HCT116 (cell line): ENCODE measurements around the gene PHOSPHO2. TPM values are rescaled to one million over a fixed set of nuclear protein-coding genes. Genes with fewer than 3 reads are reported as not detected.

ENCODE experiments used
- ATAC-seq: fragments of 200-7000 bp; cut with Tn5 transposase; 2 replicates; pipeline ENCODE4 v1.9.1; 2020; ENCODE audit warnings: mild to moderate bottlenecking, moderate library complexity
- BruUV-seq: library from RNA; stranded (reverse); fragments of 400-500 nt; replicated peaks from 2 replicates; lab custom pipeline; 2021; lab: Mats Ljungman, UMichigan
- CTCF ChIA-PET: fragments of 300-600 bp; sonication (Branson Sonifier 250); formaldehyde crosslinking; loops from one replicate; lab custom pipeline; 2021; ENCODE audit warnings: antibody characterized with exemption; lab: Charles Lee
- POLR2A ChIA-PET: fragments of 300-600, 350-600 bp; sonication (Branson Sonifier 250); formaldehyde crosslinking; loops from one replicate; lab custom pipeline; 2021; ENCODE audit warnings: antibody characterized with exemption; lab: Charles Lee
- RAD21 ChIA-PET, 2 experiments: fragments of 300-600 bp; sonication (Branson Sonifier 250); formaldehyde crosslinking; loops; one replicate each; lab custom pipeline; 2023; ENCODE audit warnings: low total read pairs in 2 of 2; ENCODE audit not compliant: uncharacterized antibody in 2 of 2, unreplicated experiment in 2 of 2, low non-redundant PET in 1 of 2; lab: Charles Lee
- DNase-seq: peaks from one replicate; pipeline ENCODE4 v3.0.0-alpha.2; 2010; ENCODE audit warnings: low read depth, low spot score
- H2AFZ ChIP-seq: fragments of 200-600 bp; shearing (Covaris generic), sonication (generic); 2 replicates; pipeline ENCODE4 v1.6.1; 2017; ENCODE audit warnings: low read depth, mixed run types, mixed read lengths, antibody characterized with exemption, low read length; ENCODE audit not compliant: poor library complexity, severe bottlenecking
- H3K27ac ChIP-seq: 2 replicates; pipeline ENCODE4 v1.5.1; 2012; ENCODE audit warnings: low read depth, low read length
- H3K27me3 ChIP-seq: fragments of 200-600 bp; sonication (generic); 2 replicates; pipeline ENCODE4 v1.6.1; 2016; ENCODE audit warnings: mixed run types, low read length, mixed read lengths; ENCODE audit not compliant: insufficient read depth
- H3K36me3 ChIP-seq, 2 experiments: fragments of 200-500 bp in 1 of 2; fragments of 200-600 bp in 1 of 2; sonication (Bioruptor generic) in 1 of 2; sonication (generic) in 1 of 2; 2 replicates each; pipeline versions ENCODE4 v1.5.1 to v1.6.1; 2014 to 2016; ENCODE audit warnings: low read length in 2 of 2, inconsistent platforms in 1 of 2, mixed read lengths in 1 of 2, mixed run types in 1 of 2; ENCODE audit not compliant: insufficient read depth in 2 of 2, control insufficient read depth in 1 of 2
- H3K4me1 ChIP-seq, 2 experiments: fragments of 200-600 bp in 1 of 2; sonication (generic) in 1 of 2; 2 replicates each; pipeline versions ENCODE4 v1.5.1 to v1.6.1; 2012 to 2017; ENCODE audit warnings: low read length in 2 of 2, inconsistent platforms in 1 of 2, mild to moderate bottlenecking in 1 of 2, mixed read lengths in 1 of 2, mixed run types in 1 of 2, moderate library complexity in 1 of 2; ENCODE audit not compliant: insufficient read depth in 2 of 2, control insufficient read depth in 1 of 2
- H3K4me2 ChIP-seq: fragments of 200-600 bp; sonication (generic); 2 replicates; pipeline ENCODE4 v1.6.1; 2017; ENCODE audit warnings: mixed run types, low read length, mixed read lengths
- H3K4me3 ChIP-seq, 2 experiments: fragments of 200-600 bp in 1 of 2; sonication (generic) in 1 of 2; replicated peaks in 1 of 2; 2 replicates each; pipeline ENCODE4 v1.5.1; 2011 to 2016; ENCODE audit warnings: low read length in 2 of 2, control low read depth in 1 of 2, low read depth in 1 of 2, mild to moderate bottlenecking in 1 of 2, mixed read lengths in 1 of 2, mixed run types in 1 of 2
- H3K79me2 ChIP-seq: fragments of 200-600 bp; sonication (generic); 2 replicates; pipeline ENCODE4 v1.6.1; 2017; ENCODE audit warnings: mild to moderate bottlenecking, mixed run types, low read length, moderate library complexity, mixed read lengths; ENCODE audit not compliant: insufficient read depth
- H3K9ac ChIP-seq: fragments of 200-600 bp; sonication (generic); 2 replicates; pipeline ENCODE4 v1.6.1; 2016; ENCODE audit warnings: low read length, mixed read lengths
- H3K9me2 ChIP-seq: fragments of 200-600 bp; sonication (generic), shearing (Covaris generic); 2 replicates; pipeline ENCODE4 v1.6.1; 2017; ENCODE audit warnings: mixed run types, mild to moderate bottlenecking, moderate library complexity; ENCODE audit not compliant: insufficient read depth
- H3K9me3 ChIP-seq, 2 experiments: fragments of 200-500 bp in 1 of 2; fragments of 200-600 bp in 1 of 2; sonication (Bioruptor generic) in 1 of 2; sonication (generic) in 1 of 2; 2 replicates each; pipeline ENCODE4 v1.6.1; 2014 to 2017; ENCODE audit warnings: low read length in 2 of 2, mixed read lengths in 2 of 2, inconsistent platforms in 1 of 2, low read depth in 1 of 2, mild to moderate bottlenecking in 1 of 2, mixed run types in 1 of 2, moderate library complexity in 1 of 2; ENCODE audit not compliant: control insufficient read depth in 1 of 2, insufficient read depth in 1 of 2
- H4K20me1 ChIP-seq: fragments of 200-600 bp; sonication (generic), shearing (Covaris generic); 2 replicates; pipeline ENCODE4 v1.6.1; 2017; ENCODE audit warnings: mixed run types, mild to moderate bottlenecking, moderate library complexity; ENCODE audit not compliant: insufficient read depth
- CBX3 ChIP-seq: IDR thresholded peaks from 2 replicates; pipeline ENCODE4 v1.6.1; 2012; ENCODE audit warnings: low read depth
- CTCF ChIP-seq, 3 experiments: fragments of 200-600 bp in 1 of 3; sonication (generic) in 1 of 3; IDR thresholded peaks in 2 of 3; conservative IDR thresholded peaks in 1 of 3; 2 replicates each; pipeline ENCODE4 v1.5.1; 2012 to 2017; ENCODE audit warnings: low read depth in 2 of 3, low read length in 2 of 3, antibody characterized with exemption in 1 of 3, borderline replicate concordance in 1 of 3, control low read depth in 1 of 3, mild to moderate bottlenecking in 1 of 3, mixed read lengths in 1 of 3, mixed run types in 1 of 3, moderate library complexity in 1 of 3; ENCODE audit not compliant: insufficient read depth in 1 of 3
- EGR1 ChIP-seq: IDR thresholded peaks from 2 replicates; pipeline ENCODE4 v1.6.1; 2012; ENCODE audit warnings: low read depth
- EZH2 ChIP-seq: fragments of 200-600 bp; sonication (generic); IDR thresholded peaks from 2 replicates; pipeline ENCODE4 v1.6.1; 2017; ENCODE audit warnings: antibody characterized with exemption, mixed run types
- EZH2phosphoT487 ChIP-seq: fragments of 200-600 bp; IDR thresholded peaks from 2 replicates; pipeline ENCODE4 v1.6.1; 2018; ENCODE audit warnings: antibody characterized with exemption, borderline replicate concordance
- FOSL1 ChIP-seq: IDR thresholded peaks from 2 replicates; pipeline ENCODE4 v1.6.1; 2012; ENCODE audit warnings: low read depth
- JUND ChIP-seq: IDR thresholded peaks from 2 replicates; pipeline ENCODE4 v1.6.1; 2012
- MAX ChIP-seq: IDR thresholded peaks from 2 replicates; pipeline ENCODE4 v1.6.1; 2012
- POLR2A ChIP-seq: IDR thresholded peaks from 2 replicates; pipeline ENCODE4 v1.7.0; 2011; ENCODE audit warnings: borderline replicate concordance; ENCODE audit not compliant: insufficient read depth, insufficient read length; ENCODE audit errors: extremely low read depth
- REST ChIP-seq: IDR thresholded peaks from 2 replicates; pipeline ENCODE4 v1.6.1; 2012; ENCODE audit warnings: low read depth
- SIN3A ChIP-seq: IDR thresholded peaks from 2 replicates; pipeline ENCODE4 v1.6.1; 2012; ENCODE audit warnings: low read depth
- SP1 ChIP-seq: IDR thresholded peaks from 2 replicates; pipeline ENCODE4 v1.6.1; 2012; ENCODE audit warnings: low read depth
- ZBTB33 ChIP-seq: IDR thresholded peaks from 2 replicates; pipeline ENCODE4 v1.6.1; 2011; ENCODE audit warnings: mild to moderate bottlenecking, low read length, moderate library complexity; ENCODE audit not compliant: insufficient replicate concordance; ENCODE audit errors: extremely low read depth
- ZNF274 ChIP-seq: fragments of 200-500 bp; sonication (Bioruptor generic); IDR thresholded peaks from 2 replicates; pipeline ENCODE4 v1.6.1; 2014; ENCODE audit warnings: mild to moderate bottlenecking, low read depth, low read length, inconsistent platforms
- intact Hi-C: fragments of 100-400 bp; cut with micrococcal nuclease; formaldehyde crosslinking; loops from 2 replicates; pipeline ENCODE4 v1.10.0; 2022
- total RNA-seq: library from RNA; stranded (reverse); gene quantifications from one replicate; pipeline ENCODE4 v1.2.1, GENCODE V29; 2021; ENCODE audit not compliant: unreplicated experiment

PHOSPHO2 gene
- total RNA-seq, 1 experiment from 2014 or later = 2.8 TPM

- RAD21 ChIA-PET = no interaction called here
These were observed 21.2 kb upstream of the PHOSPHO2 start for GRCh38 chr2:169673106-169673505.

More at GRCh38 chr2:169673106-169673505, 21.2 kb upstream of the PHOSPHO2 start:
- H3K27me3 ChIP-seq = no peaks in the 10 kb centered on the region
- ATAC-seq (no peak), DNase-seq (no peak)
- no peak for TF ChIP-seq EZH2phosphoT487
- TF ChIP-seq ZBTB33 = no peak
- no peak for TF ChIP-seq CTCF (IDR thresholded peaks at IDR 0.05 in 2 of 3, conservative IDR thresholded peaks at IDR 0.05 in 1 of 3; ENCODE audit: borderline replicate concordance in 1 of 3, insufficient read depth in 1 of 3, low read depth in 2 of 3, low read length in 2 of 3)
- no peak for TF ChIP-seq POLR2A
- no peak for TF ChIP-seq FOSL1
- TF ChIP-seq ZNF274 = no peak
- TF ChIP-seq REST = no peak
- TF ChIP-seq SIN3A = no peak
- TF ChIP-seq SP1 = no peak
- TF ChIP-seq EGR1 = no peak
- TF ChIP-seq EZH2 = no peak
- no peak for TF ChIP-seq CBX3
- no peak for TF ChIP-seq MAX
- no peak for TF ChIP-seq JUND
- no TSS peak for BruUV-seq
- ChIA-PET POLR2A (no interaction called here), CTCF (no interaction called here)
- H3K9me2 ChIP-seq = no peaks in the 10 kb centered on the region
- no peaks in the 10 kb centered on the region for H4K20me1 ChIP-seq
- no peak overlapping the region for H3K4me3 ChIP-seq
- H3K27ac ChIP-seq = no peak overlapping the region
- no peak overlapping the region for H3K9ac ChIP-seq
- H3K79me2 ChIP-seq = no peaks in the 10 kb centered on the region
- no peaks in the 10 kb centered on the region for H3K4me1 ChIP-seq
- no peaks in the 10 kb centered on the region for H3K36me3 ChIP-seq
- no peaks in the 10 kb centered on the region for H3K9me3 ChIP-seq
- intact Hi-C loops = no loop called here
- H3K4me2 ChIP-seq = no peak overlapping the region
- H2AFZ ChIP-seq = no peak overlapping the region
